GM18511 (cell line): Measurements from ENCODE around the gene GALNT12.

Experiments
- ATAC-seq: cut with Tn5 transposase; IDR thresholded peaks from one replicate; pipeline ENCODE4 v1.9.1; 2021; ENCODE audit warnings: mild to moderate bottlenecking, moderate library complexity; ENCODE audit not compliant: unreplicated experiment

GALNT12 gene

DNA sequence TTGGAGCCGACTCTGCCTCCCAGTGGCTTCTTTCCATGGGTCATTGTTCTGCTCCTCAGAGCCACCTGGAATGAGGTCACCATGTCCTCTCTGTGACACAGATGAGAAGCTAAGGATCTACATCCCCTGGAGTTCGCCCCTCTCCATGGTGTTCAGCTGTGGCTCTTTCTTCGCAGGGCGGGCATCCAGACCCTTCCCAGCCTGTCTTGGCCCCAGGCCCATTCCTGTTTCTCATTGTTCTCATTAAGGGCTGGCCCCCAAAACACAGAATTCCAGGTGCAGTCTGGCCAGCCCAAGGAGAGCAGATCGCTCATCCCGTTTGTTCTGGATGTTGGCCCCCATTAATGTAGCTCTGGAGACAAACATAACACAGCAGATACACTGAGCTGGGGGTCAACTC, 69.8 kb downstream of the GALNT12 start:
- no peak for ATAC-seq

DNA sequence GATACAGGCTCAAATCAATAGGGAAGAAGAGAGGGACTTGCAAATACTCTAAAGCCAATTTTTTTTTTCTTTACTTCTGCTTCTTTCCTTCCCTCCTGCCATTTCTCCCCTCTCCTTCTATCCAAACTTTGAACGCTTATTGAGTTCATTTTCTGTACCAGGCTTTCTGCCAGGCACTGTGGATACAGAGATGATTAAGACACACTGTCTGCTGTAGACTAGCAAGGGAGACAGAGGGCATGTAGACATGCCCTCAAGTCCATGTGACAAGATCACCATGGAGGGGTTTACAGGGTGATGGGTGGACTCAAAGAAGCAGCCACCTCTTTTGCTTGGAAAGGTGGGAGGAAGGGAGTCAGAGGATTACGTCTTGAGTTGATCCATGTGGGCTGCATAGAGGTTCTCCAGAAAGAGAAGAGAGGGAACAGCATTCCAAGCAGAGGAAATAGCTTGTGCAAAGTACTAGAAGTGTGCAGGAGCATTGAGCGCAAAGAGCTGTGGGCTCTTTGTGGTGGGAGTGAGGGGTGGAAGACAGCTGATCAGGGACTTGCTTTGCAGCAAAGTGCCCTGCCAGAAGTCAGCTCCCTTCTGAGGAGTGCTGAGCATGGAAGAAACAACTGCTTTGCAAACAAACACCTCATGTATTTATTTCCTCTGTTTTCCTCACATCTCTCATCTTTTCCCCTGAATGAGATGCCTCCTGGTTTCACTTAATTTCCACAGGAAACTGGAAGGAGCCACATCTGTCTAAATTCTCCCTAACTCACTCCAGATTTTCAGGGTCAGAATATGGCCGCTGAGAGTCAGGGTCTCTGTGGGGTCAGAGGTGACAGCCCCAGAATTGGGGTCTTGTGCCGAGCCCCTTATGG, 71.9 kb downstream of the GALNT12 start:
- ATAC-seq: no peak

DNA sequence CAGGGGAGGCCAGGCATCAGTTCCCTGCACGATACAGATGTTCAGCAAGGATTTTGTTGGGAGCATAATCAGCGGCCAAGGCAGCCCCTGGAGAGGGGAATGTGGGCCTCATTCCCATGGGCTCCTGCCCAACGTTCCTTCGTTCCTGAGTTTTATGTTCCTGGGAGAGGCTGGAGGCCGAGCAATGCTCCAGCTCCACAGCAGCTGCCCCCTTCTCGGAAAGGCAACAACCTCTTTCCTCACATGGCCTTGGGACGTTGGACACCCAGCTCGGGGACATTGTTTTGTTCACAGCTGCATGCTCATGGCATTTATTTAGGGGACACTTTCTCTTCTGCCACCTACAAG, 72.5 kb downstream of the GALNT12 start:
- no peak for ATAC-seq

DNA sequence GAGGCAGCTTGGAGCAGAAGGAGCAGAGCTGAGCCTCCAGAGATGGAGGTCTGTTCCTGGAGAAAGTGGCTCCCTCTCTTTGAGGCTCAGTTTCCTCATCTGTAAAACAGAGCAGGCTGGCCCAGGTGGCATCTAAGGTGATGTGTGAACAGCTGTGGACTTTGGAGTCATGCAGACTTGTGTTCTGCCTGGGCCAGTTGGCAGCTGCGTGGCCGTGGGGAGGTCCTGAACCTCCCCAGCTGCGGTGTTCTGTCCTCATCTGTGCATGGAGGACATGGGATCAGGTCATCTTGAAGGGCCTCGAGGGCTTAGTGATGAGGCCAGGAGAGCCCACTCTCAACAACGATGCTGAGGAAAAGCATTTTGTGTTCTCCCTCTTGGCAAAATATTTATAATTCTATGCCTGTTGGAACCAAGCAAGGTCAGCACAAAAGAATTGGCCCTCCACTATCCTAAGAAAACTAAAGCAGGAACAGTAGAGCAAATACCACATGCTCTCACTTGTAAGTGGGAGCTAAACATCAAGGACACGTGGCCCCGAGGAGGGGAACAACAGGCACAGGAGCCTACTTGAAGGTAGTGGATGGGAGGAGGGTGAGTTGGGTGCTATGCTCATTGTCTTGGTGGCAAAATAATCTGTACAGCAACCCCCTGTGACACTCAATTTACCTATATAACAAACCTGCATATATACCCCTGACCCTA, 73.0 kb downstream of the GALNT12 start:
- no peak for ATAC-seq

DNA sequence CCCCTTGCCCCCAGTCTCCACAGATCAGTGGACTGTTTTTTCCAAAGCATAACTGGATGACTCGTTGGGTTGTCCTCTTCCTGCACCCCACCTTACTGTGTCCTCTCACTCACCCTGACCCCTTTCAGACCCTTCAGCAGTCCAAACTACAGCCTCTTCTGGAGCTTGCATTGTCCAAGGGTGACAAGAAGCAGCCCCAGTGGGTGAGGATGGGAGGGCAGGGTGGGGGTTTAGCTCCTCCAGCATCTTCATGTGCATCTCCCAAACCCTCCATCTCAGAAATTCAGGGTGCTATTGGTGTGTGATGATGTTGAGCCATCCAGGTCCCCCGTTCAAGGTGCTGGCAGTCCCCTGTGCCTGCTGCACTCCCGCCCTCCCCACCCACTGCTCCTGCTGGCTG, 73.9 kb downstream of the GALNT12 start:
- no peak for ATAC-seq

DNA sequence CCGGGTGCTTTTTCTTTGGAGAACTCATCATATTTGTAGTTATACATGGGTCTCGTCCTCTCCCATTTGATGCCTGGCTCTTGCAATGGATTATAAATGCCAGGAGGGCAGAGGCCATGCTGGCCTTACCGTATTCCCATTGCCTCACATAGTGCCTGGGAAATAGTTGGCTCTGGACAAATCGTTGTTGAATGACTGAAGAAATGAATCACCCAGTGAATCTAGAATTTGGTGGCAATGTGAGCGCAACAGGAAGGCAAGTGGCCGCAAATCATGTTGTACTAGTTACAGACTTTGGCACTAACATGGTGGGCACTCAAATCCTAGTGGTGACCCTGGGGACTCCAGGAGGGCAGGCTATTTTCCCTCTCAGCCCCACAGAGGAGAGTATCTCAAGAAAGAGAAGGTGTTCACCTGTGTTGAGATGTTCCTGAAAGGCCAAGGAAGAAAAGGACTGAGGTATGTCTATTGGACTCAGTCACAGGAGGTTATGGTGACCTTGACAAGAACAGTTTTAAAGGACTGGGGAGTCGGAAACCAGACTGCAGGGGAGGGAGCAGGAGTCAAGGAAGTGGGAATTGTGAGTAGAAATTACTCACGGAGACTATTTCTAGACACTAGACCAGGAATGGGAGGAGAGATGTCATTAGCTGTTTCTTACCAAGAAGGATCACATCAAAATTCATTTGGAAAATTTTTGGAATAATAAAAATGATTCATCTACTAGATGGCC, 74.5 kb downstream of the GALNT12 start:
- ATAC-seq: no peak

DNA sequence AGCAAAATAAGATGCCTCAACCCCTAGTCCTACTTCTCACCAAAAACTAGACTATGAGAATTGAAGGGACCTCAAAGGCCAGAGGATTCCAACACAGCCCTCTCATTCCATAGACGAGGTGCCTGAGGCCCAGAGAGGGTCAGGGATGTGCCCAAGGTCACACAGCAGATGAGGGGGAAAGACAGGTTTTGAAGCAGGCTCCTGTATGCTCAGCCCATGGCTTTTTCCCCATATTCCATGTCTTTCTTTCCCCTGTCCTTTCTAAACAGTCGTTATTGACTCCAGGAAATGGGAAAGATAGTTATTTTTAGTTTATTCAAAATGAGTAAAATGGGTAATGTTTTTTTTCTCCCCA, 75.1 kb downstream of the GALNT12 start:
- ATAC-seq: no peak

DNA sequence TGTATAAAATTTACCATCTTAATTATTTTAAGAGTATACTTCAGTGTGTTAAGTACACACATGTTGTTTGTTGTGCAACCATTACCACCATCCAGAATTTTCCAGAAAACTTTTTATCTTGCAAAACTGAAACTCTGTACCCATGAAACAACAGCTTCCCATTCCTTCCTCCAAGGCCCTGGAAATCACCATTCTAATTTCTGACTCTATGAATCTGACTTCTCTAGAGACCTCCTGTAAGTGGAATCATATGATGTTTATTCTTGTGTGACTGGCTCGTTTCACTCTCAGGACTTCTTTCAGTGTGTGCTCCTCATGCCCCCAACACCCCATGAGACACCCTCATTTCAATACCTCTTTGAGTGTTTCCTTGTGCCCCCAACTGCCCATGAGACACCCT, 75.8 kb downstream of the GALNT12 start:
- ATAC-seq: no peak

DNA sequence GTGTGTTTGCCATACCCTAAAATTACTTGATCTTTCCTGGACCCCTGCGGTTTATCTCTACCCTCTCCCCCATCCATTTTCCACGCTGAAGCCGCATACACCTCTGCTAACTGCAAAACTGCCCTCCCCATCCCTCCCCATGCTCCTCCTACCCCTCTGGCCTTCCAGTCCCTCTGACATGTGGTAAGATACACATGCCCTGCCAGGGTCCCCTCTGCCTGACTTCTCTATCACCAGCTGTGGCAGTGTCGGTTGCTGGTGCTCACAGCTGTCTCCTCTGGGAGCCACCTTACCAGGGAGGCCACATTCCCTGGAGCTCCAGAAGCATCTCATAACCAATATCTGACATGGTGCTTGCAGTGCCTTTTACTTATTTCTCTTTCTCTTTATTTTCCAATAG, 77.4 kb downstream of the GALNT12 start:
- no peak for ATAC-seq

DNA sequence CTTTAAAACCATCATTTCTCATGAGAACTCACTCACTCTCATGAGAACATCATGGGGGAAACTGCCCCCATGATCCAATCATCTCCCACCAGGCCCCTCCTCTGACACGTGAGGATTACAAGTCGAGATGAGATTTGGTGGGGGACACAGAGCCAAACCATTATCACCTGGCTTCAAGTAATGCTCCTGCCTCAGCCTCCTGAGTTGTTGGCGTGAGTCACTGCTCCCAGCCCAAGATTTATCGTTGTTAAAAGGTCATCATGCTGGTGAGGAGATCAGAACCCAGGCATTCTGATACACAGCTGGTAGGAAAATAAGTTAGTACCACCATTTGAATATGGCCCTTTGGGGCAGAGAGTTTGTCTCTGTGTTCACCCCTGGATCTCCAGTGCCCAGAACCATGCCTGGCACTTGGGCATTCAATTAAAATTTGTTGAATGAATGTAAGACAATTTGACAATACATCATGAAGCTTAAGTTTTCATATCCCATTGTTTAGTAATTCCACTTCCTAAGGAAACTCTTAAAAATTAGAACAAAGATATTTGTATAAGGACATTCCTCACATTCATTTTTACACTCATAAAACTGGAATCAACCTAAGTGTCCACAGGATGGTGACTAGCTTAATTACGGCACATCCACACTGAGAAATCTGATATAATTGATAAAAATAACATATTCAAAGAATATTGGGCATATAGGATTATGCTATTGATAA, 78.3 kb downstream of the GALNT12 start:
- no peak for ATAC-seq

DNA sequence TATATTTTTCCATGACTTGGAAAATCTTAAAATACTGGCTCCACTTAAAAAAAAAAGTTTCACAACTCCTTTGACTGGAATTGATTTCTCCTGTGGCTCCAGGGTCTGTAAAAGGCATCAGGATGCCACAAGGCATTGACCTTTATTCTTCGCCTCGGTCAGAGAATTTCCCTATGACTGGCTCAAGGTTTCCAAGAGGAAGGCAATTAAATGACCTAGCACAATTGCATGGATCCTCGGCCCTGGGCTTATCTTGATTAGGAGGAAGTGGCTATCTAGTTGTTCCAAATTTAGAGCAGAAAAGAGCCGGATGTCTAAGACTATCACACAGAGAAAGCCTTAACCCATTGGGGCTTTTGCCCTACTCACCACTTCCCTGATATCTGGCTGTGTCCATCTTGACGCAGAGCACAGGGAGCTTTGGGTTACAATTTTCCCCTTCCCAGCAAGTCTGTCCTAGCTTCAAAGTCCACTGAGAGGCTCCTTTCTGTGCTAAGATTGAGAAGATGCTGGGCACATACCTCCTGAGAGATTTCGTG, 79.3 kb downstream of the GALNT12 start:
- ATAC-seq: no peak

DNA sequence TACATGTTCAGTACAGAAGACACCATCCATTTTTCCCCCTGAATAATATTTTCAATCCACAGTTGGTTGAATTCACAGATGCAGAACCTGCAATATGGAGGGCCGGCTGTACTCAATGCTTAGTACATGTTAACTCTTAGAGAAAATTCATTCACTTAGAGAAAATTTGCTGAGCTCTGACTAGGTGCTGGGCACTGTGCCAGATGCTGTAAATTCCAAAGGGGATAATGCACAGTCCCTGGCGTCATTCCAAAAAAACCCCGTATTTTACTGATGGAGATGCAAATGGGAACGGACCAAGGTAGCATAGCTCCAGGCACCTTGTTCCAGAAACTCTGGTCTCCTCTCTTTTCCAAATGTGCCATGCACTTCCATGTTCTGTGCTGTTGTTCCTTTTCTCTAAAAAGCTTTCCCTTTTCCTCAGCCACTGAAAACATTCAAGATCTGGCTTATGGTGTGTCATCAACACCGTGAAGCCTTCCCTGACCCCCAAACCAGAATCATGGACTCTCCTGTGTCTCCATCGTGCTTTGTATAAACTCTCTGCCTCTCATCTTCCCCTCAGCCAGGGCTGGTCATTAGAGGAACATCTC, 80.5 kb downstream of the GALNT12 start:
- no peak for ATAC-seq

DNA sequence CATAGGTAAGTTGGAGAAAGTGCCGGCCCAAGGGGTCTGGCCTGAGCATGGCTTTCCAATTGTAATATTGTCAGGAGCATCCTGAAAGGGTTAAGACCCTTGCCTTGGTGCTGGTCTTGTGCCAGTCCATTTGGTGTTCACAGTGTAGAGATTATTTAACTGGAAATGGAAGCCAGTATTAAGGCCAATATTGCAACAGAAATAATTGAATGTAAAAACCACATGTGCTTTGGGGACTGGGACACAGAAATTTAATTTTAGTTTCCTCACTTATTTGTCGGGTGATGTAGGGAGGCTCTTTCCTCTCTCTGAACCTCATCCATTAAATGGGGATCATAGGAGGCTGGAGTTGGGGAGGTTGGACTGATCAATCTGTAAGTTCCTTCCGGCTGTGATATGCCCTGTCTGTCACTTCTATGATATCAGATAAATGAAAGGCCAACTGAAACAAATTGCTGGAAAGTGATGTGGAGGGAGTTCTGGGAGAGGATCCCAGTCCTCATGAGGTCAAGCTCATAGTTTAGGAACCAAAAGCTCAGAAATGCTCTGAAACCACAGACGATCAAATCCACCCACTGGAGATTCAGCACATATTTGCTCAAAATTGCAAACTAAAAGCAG, 81.4 kb downstream of the GALNT12 start:
- no peak for ATAC-seq

DNA sequence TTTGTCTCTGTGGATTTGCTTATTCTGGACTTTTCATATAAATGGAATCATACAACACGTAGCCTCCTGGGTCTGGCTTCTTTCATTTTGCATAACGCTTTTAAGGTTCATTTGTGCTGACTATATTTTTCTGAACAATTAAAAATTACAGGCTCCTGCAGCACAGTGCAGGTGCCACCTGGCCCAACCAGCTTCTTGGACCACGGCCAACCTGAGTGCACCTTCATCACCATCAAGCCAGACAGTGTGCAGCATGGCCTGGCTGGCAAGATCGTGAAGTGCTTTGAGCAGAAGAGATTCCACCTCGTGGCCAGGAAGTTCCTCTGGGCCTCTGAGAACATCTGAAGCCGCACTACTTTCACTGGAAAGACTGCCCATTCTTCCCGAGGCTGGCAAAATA, 82.8 kb downstream of the GALNT12 start:
- no peak for ATAC-seq

DNA sequence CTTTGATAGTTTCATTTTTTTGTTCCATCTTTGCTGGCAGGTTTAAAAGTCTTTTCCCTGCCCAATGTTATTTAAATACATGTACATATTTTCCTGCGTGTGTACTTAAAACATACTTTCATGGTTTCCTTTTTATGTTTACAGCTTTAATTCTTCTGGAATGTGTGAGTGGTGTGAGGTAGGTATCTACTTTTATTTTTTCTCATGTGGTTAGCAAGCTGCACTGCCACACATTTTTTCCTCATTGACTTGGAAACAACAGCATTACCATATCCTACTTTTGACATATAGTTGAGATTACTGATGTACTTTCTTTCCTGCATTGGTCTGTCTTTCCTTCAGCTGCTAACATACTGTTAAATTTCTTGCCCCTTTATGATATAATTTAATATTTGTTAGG, 84.8 kb downstream of the GALNT12 start:
- no peak for ATAC-seq

DNA sequence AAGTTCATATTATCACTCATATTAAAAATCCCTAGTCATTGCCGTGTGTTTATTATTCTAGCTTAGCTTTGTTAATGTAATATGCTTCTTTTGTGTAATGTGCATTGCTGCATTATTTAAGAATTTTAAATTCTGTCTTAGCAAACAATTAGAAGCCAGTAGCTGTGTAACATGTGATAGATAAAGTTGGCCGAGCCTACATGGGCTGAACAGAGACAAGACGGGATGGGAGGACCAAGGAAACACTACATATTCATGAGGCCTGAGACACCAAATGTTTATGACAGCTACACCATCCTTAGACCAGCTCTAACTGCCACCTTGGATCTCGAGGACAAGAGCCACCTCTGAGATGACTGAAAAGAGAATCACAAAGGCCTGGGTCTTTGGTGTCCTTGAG, 85.2 kb downstream of the GALNT12 start:
- no peak for ATAC-seq

DNA sequence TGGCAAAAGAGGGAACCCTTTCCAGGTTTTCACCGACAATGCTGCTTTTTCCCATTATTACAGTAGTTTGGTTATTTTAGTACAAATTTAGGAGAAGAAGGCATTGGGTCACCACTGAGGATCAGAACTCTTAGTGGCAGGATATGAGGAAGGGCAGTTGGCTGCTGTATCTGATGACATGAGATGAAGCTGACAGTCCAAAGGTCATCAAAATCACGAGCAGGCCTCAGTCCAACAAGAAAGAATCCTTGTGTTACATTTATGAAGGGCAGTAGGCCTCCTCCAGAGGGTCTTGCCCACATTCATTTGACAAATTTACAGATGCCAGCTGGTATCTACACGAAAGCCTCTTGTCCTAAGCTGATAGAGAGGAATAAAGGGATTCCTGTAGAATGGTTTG, 86.7 kb downstream of the GALNT12 start:
- ATAC-seq: no peak

DNA sequence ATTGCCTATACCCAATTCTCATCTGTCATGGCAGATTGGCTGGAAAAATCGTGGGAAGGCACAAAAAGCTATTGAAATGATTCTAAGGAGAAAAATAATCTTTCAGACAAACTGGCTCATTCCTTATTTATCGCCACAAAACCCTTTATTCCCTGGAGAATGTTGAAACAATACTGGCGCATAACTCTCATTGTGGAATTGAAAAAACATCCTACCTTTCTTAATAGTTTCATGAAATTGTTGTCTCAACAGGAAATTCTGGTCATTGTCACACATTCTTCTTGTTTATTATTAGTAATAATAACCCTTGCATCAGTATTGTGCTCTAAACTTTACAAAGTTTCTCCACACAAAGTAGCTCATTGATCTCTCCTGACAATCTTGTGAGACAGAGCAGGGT, 87.3 kb downstream of the GALNT12 start:
- ATAC-seq: no peak

DNA sequence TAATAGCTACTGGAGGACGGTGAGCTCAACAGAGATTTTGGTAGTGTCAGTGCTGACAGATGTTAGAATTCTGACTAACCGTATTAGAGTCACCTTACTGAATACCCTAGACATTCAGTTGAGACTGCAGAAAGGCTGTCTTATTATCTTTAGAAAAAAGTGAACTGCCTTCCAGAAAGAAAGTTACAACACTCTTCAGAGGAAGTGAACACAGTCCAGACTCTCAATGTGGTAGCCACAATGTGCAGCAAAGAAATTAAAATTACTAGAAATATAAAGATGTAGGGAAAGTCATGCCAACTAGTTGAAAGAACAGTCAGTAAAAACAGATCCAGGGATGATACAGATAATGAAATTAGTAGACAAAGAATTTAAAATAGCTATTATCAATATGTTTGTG, 89.2 kb downstream of the GALNT12 start:
- ATAC-seq: no peak

DNA sequence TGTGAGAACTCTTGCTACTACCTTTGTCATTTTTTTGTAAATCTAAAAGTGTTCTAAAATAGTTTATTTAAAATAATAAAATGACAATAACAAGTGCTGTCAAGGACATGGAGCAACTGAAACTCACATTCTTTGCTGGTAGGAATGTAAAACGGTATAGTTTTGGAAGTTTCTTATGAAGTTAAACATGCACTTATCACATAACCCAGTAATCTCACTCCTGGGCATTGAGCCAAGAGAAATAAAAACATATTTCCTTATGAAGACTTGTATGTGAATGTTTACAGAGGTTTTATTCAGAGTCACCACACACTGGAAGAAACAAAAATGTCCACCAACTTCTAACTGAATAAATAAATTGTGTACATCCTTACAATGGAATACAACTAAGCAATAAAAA, 90.3 kb downstream of the GALNT12 start:
- no peak for ATAC-seq
